Kidney epithelial cell (primary cell): ENCODE results near the gene PALM. TPM values are rescaled to one million over a fixed set of nuclear protein-coding genes. Genes with fewer than 3 reads are reported as not detected.

Source experiments
- DNase-seq: peaks from one replicate; pipeline ENCODE4 v3.0.0-alpha.2; 2010; ENCODE audit warnings: low read depth
- H3K27me3 ChIP-seq: 2 replicates; pipeline ENCODE4 v1.6.0; 2011; ENCODE audit warnings: low read length; ENCODE audit not compliant: control insufficient read depth, insufficient read depth
- H3K36me3 ChIP-seq: 2 replicates; pipeline ENCODE4 v1.5.1; 2011; ENCODE audit warnings: low read length; ENCODE audit not compliant: control insufficient read depth, insufficient read depth
- H3K4me3 ChIP-seq: 2 replicates; pipeline ENCODE4 v1.5.1; 2011; ENCODE audit warnings: low read depth, mild to moderate bottlenecking, control low read depth, low read length
- CTCF ChIP-seq: IDR thresholded peaks from 2 replicates; pipeline ENCODE4 v1.5.1; 2011; ENCODE audit warnings: mild to moderate bottlenecking, moderate library complexity, low read length, control low read depth, inconsistent platforms; ENCODE audit not compliant: insufficient read depth, poor library complexity, severe bottlenecking
- total RNA-seq: library from RNA; depleted of rRNA; stranded (reverse); fragments of >200 nt; gene quantifications from 2 replicates; pipeline ENCODE4 v1.2.3, GENCODE V29; 2015

The PALM gene
- total RNA-seq, 1 donor from 2014 or later, result 49.8 TPM

GRCh38 chr19:787536-787935, 78.8 kb downstream of the PALM start:
- Histone ChIP-seq H3K4me3 (no peak overlapping the region), H3K27me3 (no peaks in the 10 kb centered on the region), H3K36me3 (no peaks in the 10 kb centered on the region)
- no peak for DNase-seq
- TF ChIP-seq CTCF, result no peak

DNA sequence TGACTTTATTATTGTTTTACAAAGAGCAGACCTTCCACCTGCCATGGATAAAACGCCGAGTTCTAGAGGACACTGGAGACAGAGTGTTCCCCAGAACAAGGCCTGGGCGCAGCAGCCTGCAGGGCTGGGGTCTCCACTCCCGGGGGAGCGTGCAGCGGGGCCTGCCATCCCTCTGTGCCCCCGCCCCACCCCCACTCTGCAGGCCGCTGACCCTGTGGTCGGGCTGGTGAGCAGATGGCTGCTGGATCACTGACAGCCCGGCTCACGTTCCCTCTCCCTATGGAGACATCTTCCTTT, 79.9 kb downstream of the PALM start:
- Histone ChIP-seq H3K36me3 (no peaks in the 10 kb centered on the region), H3K4me3 (no peak overlapping the region), H3K27me3 (no peaks in the 10 kb centered on the region)
- DNase-seq, result no peak
- TF ChIP-seq CTCF, result no peak

DNA sequence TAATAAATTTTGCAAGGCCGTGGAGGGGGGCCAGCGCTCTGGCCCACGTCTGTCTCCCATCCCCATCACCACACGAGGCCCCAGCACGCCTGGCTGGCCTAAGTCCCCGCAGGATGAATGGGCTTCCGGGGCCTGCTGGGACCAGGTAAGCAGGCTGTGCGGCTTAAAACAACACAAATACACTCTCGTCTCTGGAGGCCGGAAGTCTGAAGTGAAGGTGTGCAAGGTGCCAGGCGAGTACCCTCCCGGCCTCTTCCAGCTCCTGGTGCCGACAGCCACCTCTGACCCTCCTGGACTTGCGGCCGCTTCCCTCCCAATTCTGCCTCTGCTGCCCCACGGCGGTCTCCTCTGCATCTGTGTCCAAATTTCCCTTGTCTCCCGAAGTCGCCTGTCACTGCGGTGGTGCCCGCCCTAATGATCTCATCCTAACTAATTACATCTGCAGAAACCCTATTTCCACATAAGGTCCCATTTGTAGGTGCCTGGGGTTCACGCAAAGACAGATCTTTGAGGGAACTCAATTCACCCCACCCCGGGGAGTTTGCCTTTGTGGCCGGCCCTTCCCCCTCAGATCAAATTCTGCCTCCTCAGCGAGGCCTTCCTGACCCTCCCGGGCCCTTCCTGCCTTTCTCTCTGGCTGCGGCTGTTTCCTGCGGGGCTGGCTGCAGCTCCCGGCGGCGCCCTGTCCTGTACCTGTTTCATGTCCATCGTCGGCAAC, 80.4 kb downstream of the PALM start:
- Histone ChIP-seq H3K36me3 (no peaks in the 10 kb centered on the region), H3K4me3 (no peak overlapping the region)

DNA sequence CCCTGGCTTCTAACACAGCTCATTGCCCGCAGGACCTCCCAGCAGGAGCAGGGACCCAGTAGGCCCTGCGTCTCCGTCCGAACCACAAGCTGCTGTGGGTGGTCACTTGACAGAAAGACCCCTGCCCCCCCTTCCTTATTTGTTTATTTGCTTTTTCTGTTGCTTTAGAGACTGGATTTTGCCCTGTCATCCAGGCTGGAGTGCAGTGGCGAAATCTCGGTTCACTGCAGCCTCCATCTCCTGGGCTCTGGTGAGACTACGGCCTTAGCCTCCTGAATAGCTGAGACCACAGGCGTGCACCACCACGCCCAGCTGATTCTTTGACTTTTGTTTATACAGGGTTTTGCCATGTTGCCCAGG, 80.9 kb downstream of the PALM start:
- H3K4me3 ChIP-seq, result no peak overlapping the region
- no peaks in the 10 kb centered on the region for H3K27me3 ChIP-seq
- TF ChIP-seq CTCF, result no peak
- H3K36me3 ChIP-seq, result no peaks in the 10 kb centered on the region
- DNase-seq, result no peak

More for the DNA sequence above, 80.4 kb downstream of the PALM start:
- H3K27me3 ChIP-seq, result no peaks in the 10 kb centered on the region
- no peak for TF ChIP-seq CTCF
- DNase-seq, result no peak

GRCh38 chr19:791007-791566, 82.4 kb downstream of the PALM start:
- DNase-seq, result no peak
- no peaks in the 10 kb centered on the region for H3K27me3 ChIP-seq
- TF ChIP-seq CTCF, result no peak
- no peaks in the 10 kb centered on the region for H3K36me3 ChIP-seq
- H3K4me3 ChIP-seq, result no peak overlapping the region
